Colonic mucosa (tissue), 4 donors: ENCODE results near the gene TTC1. TPM values are rescaled to one million over a fixed set of nuclear protein-coding genes. Genes with fewer than 3 reads are reported as not detected.

Experiments used
- DNase-seq: peaks from one replicate; pipeline ENCODE4 v3.0.0-alpha.2; 2020
- H3K27ac ChIP-seq: fragments of 200-600 bp; one replicate; pipeline ENCODE4 v1.8.0; 2021
- H3K27me3 ChIP-seq: fragments of 200-600 bp; one replicate; pipeline ENCODE4 v1.8.0; 2021
- H3K36me3 ChIP-seq: fragments of 200-600 bp; one replicate; pipeline ENCODE4 v1.8.0; 2021
- H3K4me1 ChIP-seq: fragments of 200-600 bp; one replicate; pipeline ENCODE4 v1.8.0; 2021; ENCODE audit warnings: mild to moderate bottlenecking
- H3K4me3 ChIP-seq: fragments of 200-600 bp; one replicate; pipeline ENCODE4 v1.8.0; 2021
- H3K9ac ChIP-seq, 2 donors: one replicate each; pipeline ENCODE4 v1.7.0; 2013; ENCODE audit warnings: control low read depth in 2 of 2, low read depth in 2 of 2, low read length in 2 of 2
- H3K9me3 ChIP-seq: fragments of 200-600 bp; one replicate; pipeline ENCODE4 v1.8.0; 2021
- CTCF ChIP-seq: fragments of 200-600 bp; IDR thresholded peaks from one replicate; pipeline ENCODE4 v1.8.0; 2022; ENCODE audit warnings: antibody characterized with exemption, mild to moderate bottlenecking
- intact Hi-C: fragments of 100-400 bp; cut with DNase I; formaldehyde crosslinking; loops from one replicate; pipeline ENCODE4 v1.14.1; 2022
- total RNA-seq, 2 donors: library from RNA; stranded (reverse); fragmentation: NEBNext Ultra II Directional in 1 of 2; extraction: Animal tissue kit (Norgen Biotek cat#: 25700) in 1 of 2; gene quantifications; one replicate each; pipeline ENCODE4 v1.2.1, GENCODE V29; 2021
- donor health status: healthy.
- donor health status: DM: no; HTN: no; CAD: no.
- donor health status: DM: no; HTN: no; CAD: no.

The TTC1 gene
- total RNA-seq, 2 donors from 2014 or later = 41.1 to 46.4 TPM

- Histone ChIP-seq H3K27ac (no peak overlapping the region), H3K36me3 (no peaks in the 10 kb centered on the region), H3K4me3 (no peak overlapping the region), H3K9me3 (no peaks in the 10 kb centered on the region), H3K4me1 (peaks cover 5% of the 10 kb centered on the region), H3K27me3 (no peaks in the 10 kb centered on the region), H3K9ac (no peak overlapping the region)
- intact Hi-C loops = no loop called here
- no peak for TF ChIP-seq CTCF
- DNase-seq = no peak
These were observed 35.5 kb downstream of the TTC1 start for GRCh38 chr5:160044391-160044804.

GRCh38 chr5:160044967-160045366 lies 36.0 kb downstream of the TTC1 start:
- no peak for TF ChIP-seq CTCF
- H3K9ac ChIP-seq = no peak overlapping the region
- H3K36me3 ChIP-seq = no peaks in the 10 kb centered on the region
- no peaks in the 10 kb centered on the region for H3K9me3 ChIP-seq
- H3K27ac ChIP-seq = no peak overlapping the region
- intact Hi-C loops = no loop called here
- H3K4me1 ChIP-seq = peaks cover 5% of the 10 kb centered on the region
- no peak for DNase-seq
- H3K4me3 ChIP-seq = no peak overlapping the region
- no peaks in the 10 kb centered on the region for H3K27me3 ChIP-seq

GRCh38 chr5:160047423-160047822 lies 38.5 kb downstream of the TTC1 start:
- Histone ChIP-seq H3K27me3 (no peaks in the 10 kb centered on the region), H3K4me3 (no peak overlapping the region), H3K36me3 (no peaks in the 10 kb centered on the region), H3K9ac (no peak overlapping the region), H3K27ac (no peak overlapping the region), H3K4me1 (peaks cover 5% of the 10 kb centered on the region), H3K9me3 (no peaks in the 10 kb centered on the region)
- DNase-seq = no peak
- TF ChIP-seq CTCF = no peak
- intact Hi-C loops = no loop called here

GRCh38 chr5:160048131-160048530 lies 39.2 kb downstream of the TTC1 start:
- TF ChIP-seq CTCF = no peak
- no peak for DNase-seq
- intact Hi-C loops = no loop called here
- Histone ChIP-seq H3K4me3 (no peak overlapping the region), H3K27ac (no peak overlapping the region), H3K9me3 (no peaks in the 10 kb centered on the region), H3K27me3 (no peaks in the 10 kb centered on the region), H3K9ac (no peak overlapping the region), H3K36me3 (no peaks in the 10 kb centered on the region), H3K4me1 (peaks cover 5% of the 10 kb centered on the region)

- H3K9ac ChIP-seq = no peak overlapping the region
- H3K4me3 ChIP-seq = no peak overlapping the region
- no peaks in the 10 kb centered on the region for H3K27me3 ChIP-seq
- intact Hi-C loops = no loop called here
- TF ChIP-seq CTCF = no peak
- peaks cover 5% of the 10 kb centered on the region for H3K4me1 ChIP-seq
- peak overlapping the region; percentile 20 for H3K27ac ChIP-seq
- no peaks in the 10 kb centered on the region for H3K9me3 ChIP-seq
- no peak for DNase-seq
- H3K36me3 ChIP-seq = no peaks in the 10 kb centered on the region
These were observed 40.2 kb downstream of the TTC1 start for GRCh38 chr5:160049099-160049498.

GRCh38 chr5:160054047-160054446 lies 45.1 kb downstream of the TTC1 start:
- DNase-seq = no peak
- no peak overlapping the region for H3K27ac ChIP-seq
- no peak for TF ChIP-seq CTCF
- H3K9me3 ChIP-seq = no peaks in the 10 kb centered on the region
- no peaks in the 10 kb centered on the region for H3K36me3 ChIP-seq
- H3K27me3 ChIP-seq = no peaks in the 10 kb centered on the region
- peaks cover 4% of the 10 kb centered on the region for H3K4me1 ChIP-seq
- no peak overlapping the region for H3K9ac ChIP-seq
- intact Hi-C loops = no loop called here
- no peak overlapping the region for H3K4me3 ChIP-seq
